ENCODE data around the gene TTLL9. TPM values are rescaled to one million over a fixed set of nuclear protein-coding genes. Genes with fewer than 3 reads are reported as not detected.

The TTLL9 gene
- polyA plus RNA-seq, 1 of the 3 experiments (the other 2 are of a cell fraction), result 0.23 TPM

- no peak for TF ChIP-seq EP300 (IDR thresholded peaks at IDR 0.05; ENCODE audit: borderline replicate concordance in 1 of 2, low read depth in 1 of 2, low read length in 1 of 2)
- TF ChIP-seq GATA2 (CRISPR knock-in tag; IDR thresholded peaks at IDR 0.05), result no peak
- no peak for TF ChIP-seq REST (IDR thresholded peaks at IDR 0.05; ENCODE audit: low read depth, low read length)
- TF ChIP-seq CHD2 (IDR thresholded peaks at IDR 0.05; ENCODE audit: low read length, partially characterized antibody), result no peak
Measured at GRCh38 chr20:31908016-31908415, 37.6 kb downstream of the TTLL9 start (continued).

GRCh38 chr20:31908424-31908823 lies 38.0 kb downstream of the TTLL9 start:
- no peak overlapping the region for H3K4me2 ChIP-seq
- H4K20me1 ChIP-seq (ENCODE audit: insufficient read depth), result no peaks in the 10 kb centered on the region
- H3K9me3 ChIP-seq, result no peaks in the 10 kb centered on the region
- CTCF ChIA-PET, result interaction anchor here (0.7 to 0.9 kb wide), 2 partner anchors 29 to 56 kb away, joined by 3 to 5 read pairs; no protein-coding TSS in a partner anchor
- TF ChIP-seq NRF1 (IDR thresholded peaks at IDR 0.05; ENCODE audit: low read depth, low read length) (no peak), USF1 (IDR thresholded peaks at IDR 0.05; ENCODE audit: borderline replicate concordance, low read depth) (no peak)
- H3K79me2 ChIP-seq (ENCODE audit: insufficient read depth), result no peaks in the 10 kb centered on the region
- H3K4me1 ChIP-seq (ENCODE audit: control insufficient read depth in 1 of 2, insufficient read depth in 2 of 2, low read depth in 1 of 2, low read length in 1 of 2), result peaks cover 0 to 14% of the 10 kb centered on the region in 2 experiments; a peak in 1 of 4 replicates
- H3F3A ChIP-seq (replicated peaks; ENCODE audit: insufficient read depth), result no peaks in the 10 kb centered on the region
- WGBS (ENCODE audit: low lambda C conversion rate), result 70% methylated on average over 11 of the region's 11 CpGs
- no peak for DNase-seq
- no peak overlapping the region for H3K27ac ChIP-seq (ENCODE audit: low read depth in 2 of 2, low read length in 1 of 2)
- H3K4me3 ChIP-seq (ENCODE audit: low read depth in 2 of 2, low read length in 1 of 2), result no peak overlapping the region
- POLR2A ChIA-PET, result no interaction called here
- H3K9ac ChIP-seq, result no peak overlapping the region
- no peaks in the 10 kb centered on the region for H3K36me3 ChIP-seq (replicated peaks in 1 of 2; ENCODE audit: control insufficient read depth in 1 of 2, insufficient read depth in 2 of 2, low read length in 1 of 2)
- H3K27me3 ChIP-seq (ENCODE audit: insufficient read depth), result no peaks in the 10 kb centered on the region
- H2AFZ ChIP-seq (ENCODE audit: low read depth), result no peak overlapping the region
- H3K9me2 ChIP-seq, result no peaks in the 10 kb centered on the region

GRCh38 chr20:31909253-31910070 lies 39.0 kb downstream of the TTLL9 start:
- no peak for DNase-seq
- Histone ChIP-seq H3K4me3 (ENCODE audit: low read depth in 2 of 2, low read length in 1 of 2) (no peak overlapping the region), H3K27me3 (ENCODE audit: insufficient read depth) (no peaks in the 10 kb centered on the region), H3K36me3 (replicated peaks in 1 of 2; ENCODE audit: control insufficient read depth in 1 of 2, insufficient read depth in 2 of 2, low read length in 1 of 2) (no peaks in the 10 kb centered on the region), H4K20me1 (ENCODE audit: insufficient read depth) (no peaks in the 10 kb centered on the region), H3K9me3 (no peaks in the 10 kb centered on the region), H3K27ac (ENCODE audit: low read depth in 2 of 2, low read length in 1 of 2) (no peak overlapping the region), H3K4me1 (ENCODE audit: control insufficient read depth in 1 of 2, insufficient read depth in 2 of 2, low read depth in 1 of 2, low read length in 1 of 2) (peaks cover 0 to 14% of the 10 kb centered on the region in 2 experiments; a peak in 1 of 4 replicates), H2AFZ (ENCODE audit: low read depth) (no peak overlapping the region), H3F3A (replicated peaks; ENCODE audit: insufficient read depth) (no peaks in the 10 kb centered on the region), H3K79me2 (ENCODE audit: insufficient read depth) (no peaks in the 10 kb centered on the region), H3K4me2 (no peak overlapping the region), H3K9ac (no peak overlapping the region), H3K9me2 (no peaks in the 10 kb centered on the region)
- ChIA-PET CTCF (interaction anchor here (0.7 to 2.3 kb wide), 4 partner anchors 8 to 122 kb away, joined by 3 to 7 read pairs (median 3); partner anchors contain the start of gene PDRG1), POLR2A (interaction anchor here (0.6 kb wide), 1 partner anchor 30 kb away, joined by 3 read pairs; no protein-coding TSS in a partner anchor)
- WGBS (ENCODE audit: low lambda C conversion rate), result 72% methylated on average over 16 of the region's 17 CpGs
- TF ChIP-seq PBX3 (IDR thresholded peaks at IDR 0.05), result no peak
- TF ChIP-seq JUND (IDR thresholded peaks at IDR 0.05), result no peak
- TF ChIP-seq SMC3 (IDR thresholded peaks at IDR 0.05; ENCODE audit: low read depth, low read length), result no peak
- TF ChIP-seq ZBTB33 (IDR thresholded peaks at IDR 0.05; ENCODE audit: borderline replicate concordance, low read depth), result no peak
- no peak for TF ChIP-seq NFIC (IDR thresholded peaks at IDR 0.05; ENCODE audit: borderline replicate concordance)
- TF ChIP-seq RXRA (IDR thresholded peaks at IDR 0.05; ENCODE audit: borderline replicate concordance, low read depth), result no peak
- TF ChIP-seq GABPA (IDR thresholded peaks at IDR 0.05; ENCODE audit: low read depth), result no peak
- no peak for TF ChIP-seq USF2 (IDR thresholded peaks at IDR 0.05; ENCODE audit: borderline replicate concordance, low read depth, low read length)
- TF ChIP-seq MEF2A (IDR thresholded peaks at IDR 0.05; ENCODE audit: borderline replicate concordance, low read depth), result no peak
- no peak for TF ChIP-seq MXI1 (IDR thresholded peaks at IDR 0.05; ENCODE audit: low read depth, low read length)

All from SK-N-SH (cell line).